K562 (cell line): ENCODE measurements around the gene GRIP1. TPM values are rescaled to one million over a fixed set of nuclear protein-coding genes. Genes with fewer than 3 reads are reported as not detected.

Source experiments
- ATAC-seq: fragments of 200-7000 bp; cut with Tn5 transposase; 3 replicates; pipeline ENCODE4 v1.9.1; 2020; ENCODE audit warnings: moderate library complexity
- BruUV-seq: library from RNA; stranded (reverse); fragments of 400-500 nt; replicated peaks from 2 replicates; lab custom pipeline; 2021; lab: Mats Ljungman, UMichigan
- CTCF ChIA-PET: fragments of 300-600 bp; formaldehyde crosslinking; extraction: SDS; loops from one replicate; lab custom pipeline; 2021; ENCODE audit warnings: low intra/inter-chr PET ratio; lab: Yijun Ruan, JAX
- POLR2A ChIA-PET: fragments of 300-600, 350-650 bp; sonication (Branson Sonifier 250); formaldehyde crosslinking; extraction: SDS; loops from one replicate; lab custom pipeline; 2021; ENCODE audit warnings: antibody characterized with exemption, inconsistent platforms; lab: Yijun Ruan, JAX
- DNase-seq, 4 experiments: peaks; one replicate each; pipeline versions ENCODE4 v3.0.0 to v3.0.0-alpha.2; 2011 to 2018; ENCODE audit warnings: low spot score in 3 of 4, mixed read lengths in 3 of 4; ENCODE audit errors: extremely low read depth in 1 of 4
- FAIRE-seq: peaks from 2 replicates; lab custom pipeline; 2011; peaks lifted over from hg19 to GRCh38; lab: Jason Lieb, UNC
- H2AFZ ChIP-seq: 2 replicates; pipeline ENCODE4 v1.6.0; 2011; ENCODE audit warnings: low read depth, low read length, control low read depth, inconsistent platforms
- H3K27ac ChIP-seq: fragments of 200-600 bp; 3 replicates; pipeline ENCODE4 v1.8.0; 2011; ENCODE audit warnings: low read depth, mild to moderate bottlenecking, control low read depth, inconsistent platforms, low read length, moderate library complexity, mixed read lengths; ENCODE audit errors: extremely low read depth
- H3K27me3 ChIP-seq, 2 experiments: fragments of 300-600 bp in 1 of 2; 2 replicates in 1 of 2; 3 replicates in 1 of 2; pipeline versions ENCODE4 v1.6.0 to v1.8.0; 2011; ENCODE audit warnings: inconsistent platforms in 2 of 2, low read length in 2 of 2, mild to moderate bottlenecking in 1 of 2, mixed read lengths in 1 of 2, moderate library complexity in 1 of 2; ENCODE audit not compliant: control insufficient read depth in 2 of 2, insufficient read depth in 2 of 2
- H3K36me3 ChIP-seq: fragments of 300-600 bp; 3 replicates; pipeline ENCODE4 v1.8.0; 2011; ENCODE audit warnings: mild to moderate bottlenecking, low read length, inconsistent platforms; ENCODE audit not compliant: control insufficient read depth, insufficient read depth
- H3K4me1 ChIP-seq, 2 experiments: fragments of 200-600 bp in 1 of 2; replicated peaks in 1 of 2; 2 replicates in 1 of 2; 3 replicates in 1 of 2; pipeline versions ENCODE4 v1.5.1 to v1.8.0; 2011; ENCODE audit warnings: inconsistent platforms in 2 of 2, low read length in 2 of 2, mild to moderate bottlenecking in 1 of 2, mixed read lengths in 1 of 2, moderate library complexity in 1 of 2; ENCODE audit not compliant: control insufficient read depth in 2 of 2, insufficient read depth in 2 of 2
- H3K4me2 ChIP-seq: 2 replicates; pipeline ENCODE4 v1.6.1; 2011; ENCODE audit warnings: low read length, control low read depth, inconsistent platforms, mixed read lengths; ENCODE audit not compliant: insufficient read depth
- H3K4me3 ChIP-seq: fragments of 200-600 bp; sonication (generic), shearing (Covaris generic); 2 replicates; pipeline ENCODE4 v1.5.1; 2016; ENCODE audit warnings: control low read depth, inconsistent platforms
- H3K79me2 ChIP-seq: fragments of 200-600 bp; 3 replicates; pipeline ENCODE4 v1.8.0; 2011; ENCODE audit warnings: low read length, inconsistent platforms; ENCODE audit not compliant: control insufficient read depth, insufficient read depth
- H3K9ac ChIP-seq, 2 experiments: 2 replicates each; pipeline versions ENCODE4 v1.6.0 to v1.6.1; 2011; ENCODE audit warnings: low read depth in 2 of 2, low read length in 2 of 2, control low read depth in 1 of 2, inconsistent platforms in 1 of 2, mild to moderate bottlenecking in 1 of 2, mixed read lengths in 1 of 2; ENCODE audit not compliant: insufficient read depth in 1 of 2
- H3K9me1 ChIP-seq: one replicate; pipeline ENCODE4 v1.6.0; 2011; ENCODE audit warnings: inconsistent platforms, mild to moderate bottlenecking, low read length, moderate library complexity; ENCODE audit not compliant: control insufficient read depth, insufficient read depth
- H3K9me3 ChIP-seq: replicated peaks from 2 replicates; pipeline ENCODE4 v1.5.1; 2011; ENCODE audit warnings: low read depth, low read length, inconsistent platforms; ENCODE audit not compliant: control insufficient read depth, insufficient read depth
- H4K20me1 ChIP-seq: replicated peaks from 2 replicates; pipeline ENCODE4 v1.6.1; 2011; ENCODE audit warnings: low read length, inconsistent platforms, mixed read lengths; ENCODE audit not compliant: control insufficient read depth, insufficient read depth
- ELF2 ChIP-seq: fragments of 250-450 bp; sonication (Bioruptor Pico); IDR thresholded peaks from 2 replicates; pipeline ENCODE4 v1.5.0; 2021; ENCODE audit warnings: mild to moderate bottlenecking
- HEY1 ChIP-seq: fragments of 250-450 bp; sonication (Bioruptor Pico); IDR thresholded peaks from 2 replicates; pipeline ENCODE4 v1.5.0; 2020; ENCODE audit warnings: mild to moderate bottlenecking, moderate library complexity, borderline replicate concordance
- HNRNPH1 ChIP-seq: fragments of 200-400 bp; formaldehyde crosslinking; optimal IDR thresholded peaks from 2 replicates; pipeline ENCODE3; 2017; ENCODE audit warnings: low read depth, mild to moderate bottlenecking, low read length, moderate library complexity
- HOXB6 ChIP-seq: fragments of 250-450 bp; sonication (Bioruptor Pico); IDR thresholded peaks from 2 replicates; pipeline ENCODE4 v1.5.1; 2022; ENCODE audit warnings: mild to moderate bottlenecking, borderline replicate concordance
- HSF4 ChIP-seq: fragments of 250-450 bp; sonication (Bioruptor Pico); IDR thresholded peaks from 2 replicates; pipeline ENCODE4 v2.1.2; 2022; ENCODE audit warnings: mild to moderate bottlenecking, moderate library complexity, borderline replicate concordance
- JUND ChIP-seq, 2 experiments: IDR thresholded peaks; 2 replicates in 1 of 2; 3 replicates in 1 of 2; pipeline ENCODE4 v1.6.1; 2011; ENCODE audit warnings: borderline replicate concordance in 2 of 2, low read depth in 2 of 2, low read length in 2 of 2, improper control_type of control experiment in 1 of 2, missing biosample characterization in 1 of 2, missing genetic modification characterization in 1 of 2, missing genetic modification reagents in 1 of 2
- MEIS2 ChIP-seq: fragments of 450-650 bp; IDR thresholded peaks from 2 replicates; pipeline ENCODE4 v1.6.1; 2014; ENCODE audit warnings: mild to moderate bottlenecking; ENCODE audit not compliant: partially characterized antibody
- NFIX ChIP-seq: fragments of 250-450 bp; sonication (Bioruptor Pico); IDR thresholded peaks from 2 replicates; pipeline ENCODE4 v1.4.0; 2020; ENCODE audit warnings: low read depth, mild to moderate bottlenecking, moderate library complexity
- NFYB ChIP-seq: IDR thresholded peaks from 2 replicates; pipeline ENCODE4 v1.6.1; 2011; ENCODE audit warnings: mild to moderate bottlenecking, moderate library complexity; ENCODE audit not compliant: insufficient read length; ENCODE audit errors: extremely low read depth
- RBM15 ChIP-seq: fragments of 200-400 bp; formaldehyde crosslinking; IDR thresholded peaks from 2 replicates; pipeline ENCODE4 v1.6.1; 2018; ENCODE audit warnings: mild to moderate bottlenecking, low read length, moderate library complexity; ENCODE audit not compliant: insufficient read depth
- SMC3 ChIP-seq: conservative IDR thresholded peaks from 2 replicates; pipeline ENCODE4 v1.6.1; 2011; ENCODE audit warnings: low read depth, low read length, improper control_type of control experiment; ENCODE audit not compliant: insufficient read depth
- ZBTB2 ChIP-seq: fragments of 450-650 bp; IDR thresholded peaks from 2 replicates; pipeline ENCODE4 v1.6.1; 2016; ENCODE audit warnings: antibody characterized with exemption
- ZBTB34 ChIP-seq: fragments of 250-450 bp; sonication (Bioruptor Pico); IDR thresholded peaks from 2 replicates; pipeline ENCODE4 v1.8.0; 2021; ENCODE audit warnings: mild to moderate bottlenecking, moderate library complexity
- ZSCAN32 ChIP-seq: fragments of 450-650 bp; formaldehyde crosslinking; IDR thresholded peaks from 2 replicates; pipeline ENCODE4 v1.4.0; 2020; ENCODE audit warnings: mild to moderate bottlenecking, moderate library complexity
- WGBS: fragments of 100-300 bp; shearing (Covaris generic); methylation state at CpG from one replicate; pipeline ENCODE4 v1.1.6; 2016; ENCODE audit warnings: low coverage, mixed read lengths; ENCODE audit not compliant: insufficient coverage; ENCODE audit errors: missing lambda C conversion rate; 5-methylcytosine and 5-hydroxymethylcytosine counted together
- in situ Hi-C: fragments of 300-500 bp; cut with MboI; formaldehyde crosslinking; loops from 4 replicates; pipeline ENCODE4 v1.15.0; 2018; ENCODE audit warnings: inconsistent platforms, mixed read lengths
- intact Hi-C: fragments of 100-400 bp; cut with micrococcal nuclease; formaldehyde crosslinking; loops from 2 replicates; pipeline ENCODE4 v1.14.2; 2022
- polyA plus RNA-seq, 8 experiments: library from polyadenylated mRNA; depleted of rRNA in 4 of 8; stranded (reverse) in 5 of 8; unstranded in 3 of 8; fragments of >200 nt; fragmentation: Nextera tagmentation in 2 of 8; fragmentation: Illumina TruSeq in 1 of 8; extraction: Ambion mirVana in 2 of 8; extraction: Trizol in 1 of 8; gene quantifications; 2 replicates each; pipeline versions ENCODE4 v1.2.1 to v1.2.3, GENCODE V29; 2011 to 2014; ENCODE audit warnings: inconsistent platforms in 1 of 8, missing spikeins in 1 of 8
- total RNA-seq, 7 experiments: library from RNA; depleted of rRNA in 6 of 7; stranded (reverse); fragments of >200 nt in 6 of 7; fragmentation: Illumina TruSeq in 2 of 7; extraction: Trizol in 2 of 7; gene quantifications; 2 replicates each; pipeline versions ENCODE4 v1.2.1 to v1.2.3, GENCODE V29; 2011 to 2021; ENCODE audit warnings: low replicate concordance in 1 of 7

The GRIP1 gene
- total and polyA plus RNA-seq, 9 of the 15 experiments (the other 6 are each of a cell fraction or from before 2014, with no cell fraction given) = 0.28 to 1.2 (median 0.45) TPM

- CTCF ChIA-PET = no interaction called here
- Histone ChIP-seq H3K9ac (no peak overlapping the region), H3K27me3 (no peaks in the 10 kb centered on the region), H3K9me3 (no peaks in the 10 kb centered on the region), H3K9me1 (no peaks in the 10 kb centered on the region), H3K27ac (no peak overlapping the region), H3K4me1 (no peaks in the 10 kb centered on the region), H4K20me1 (no peaks in the 10 kb centered on the region), H3K79me2 (no peaks in the 10 kb centered on the region), H3K4me3 (no peak overlapping the region), H2AFZ (no peak overlapping the region), H3K36me3 (no peaks in the 10 kb centered on the region)
- intact Hi-C loops (no loop called here), in situ Hi-C loops (no loop called here)
- FAIRE-seq = no peak
- no TSS peak for BruUV-seq
- ATAC-seq = no peak
- no peak for DNase-seq
- 0% methylated on average over 1 of the region's 1 CpG for WGBS
- POLR2A ChIA-PET = no interaction called here
- no peak for TF ChIP-seq JUND (IDR thresholded peaks at IDR 0.05; ENCODE audit: borderline replicate concordance, low read depth, low read length)
- no peak for TF ChIP-seq JUND (tag; IDR thresholded peaks at IDR 0.05; ENCODE audit: borderline replicate concordance, low read depth, low read length)
- no peak for TF ChIP-seq MEIS2
- no peak for TF ChIP-seq ELF2 (CRISPR knock-in tag)
- no peak for TF ChIP-seq SMC3
- no peak for TF ChIP-seq ZBTB2
- TF ChIP-seq ZBTB34 (CRISPR knock-in tag) = no peak
- TF ChIP-seq ZSCAN32 (CRISPR knock-in tag) = no peak
- no peak for TF ChIP-seq NFIX (CRISPR knock-in tag)
- TF ChIP-seq HNRNPH1 = no peak
- no peak for TF ChIP-seq RBM15
- TF ChIP-seq HOXB6 = no peak
- no peak for TF ChIP-seq HEY1 (CRISPR knock-in tag)
- no peak for TF ChIP-seq NFYB
- TF ChIP-seq HSF4 (CRISPR knock-in tag) = no peak
- TF ChIP-seq, all 486 proteins: peak for 0
- no peak overlapping the region for H3K4me2 ChIP-seq
These were observed 148.9 kb downstream of the GRIP1 start for GRCh38 chr12:66529934-66530333.
